Neural cell (in vitro differentiated cells): ENCODE measurements around the gene AQP2. TPM values are rescaled to one million over a fixed set of nuclear protein-coding genes. Genes with fewer than 3 reads are reported as not detected.

Source experiments
- H2AFZ ChIP-seq: fragments of 200-600, 300-800 bp; sonication (generic), shearing (Covaris generic); 2 replicates; pipeline ENCODE4 v1.6.0; 2014; ENCODE audit warnings: low read depth, mild to moderate bottlenecking, antibody characterized with exemption, low read length, moderate library complexity
- H3F3A ChIP-seq: fragments of 200-600 bp; shearing (Covaris generic); 2 replicates; pipeline ENCODE4 v1.6.1; 2016; ENCODE audit warnings: mild to moderate bottlenecking, moderate library complexity, mixed read lengths, antibody characterized with exemption, low read length; ENCODE audit not compliant: insufficient read depth, poor library complexity, severe bottlenecking
- H3K27ac ChIP-seq: fragments of 200-600, 300-800 bp; sonication (generic), shearing (Covaris generic); 2 replicates; pipeline ENCODE4 v1.5.1; 2014; ENCODE audit warnings: mild to moderate bottlenecking, low read length, moderate library complexity
- H3K27me3 ChIP-seq: fragments of 300-800, 200-600 bp; sonication (generic), shearing (Covaris generic); 2 replicates; pipeline ENCODE4 v1.6.0; 2014; ENCODE audit warnings: mild to moderate bottlenecking, low read depth, low read length, moderate library complexity; ENCODE audit not compliant: insufficient read depth
- H3K36me3 ChIP-seq: fragments of 300-800, 200-600 bp; sonication (generic), shearing (Covaris generic); 2 replicates; pipeline ENCODE4 v1.5.1; 2014; ENCODE audit warnings: mild to moderate bottlenecking, antibody characterized with exemption, low read length, moderate library complexity; ENCODE audit not compliant: insufficient read depth
- H3K4me2 ChIP-seq: fragments of 300-800, 200-600 bp; sonication (generic), shearing (Covaris generic); 2 replicates; pipeline ENCODE4 v1.6.0; 2014; ENCODE audit warnings: mild to moderate bottlenecking, low read length
- H3K4me3 ChIP-seq: fragments of 300-800, 200-600 bp; sonication (generic), shearing (Covaris generic); 2 replicates; pipeline ENCODE4 v1.5.1; 2014; ENCODE audit warnings: mild to moderate bottlenecking, low read length, moderate library complexity
- H3K79me2 ChIP-seq: fragments of 200-600 bp; shearing (Covaris generic); replicated peaks from 2 replicates; pipeline ENCODE4 v1.6.0; 2014; ENCODE audit warnings: mild to moderate bottlenecking, low read length, moderate library complexity; ENCODE audit not compliant: insufficient read depth
- H3K9ac ChIP-seq: fragments of 300-800, 200-600 bp; sonication (generic), shearing (Covaris generic); 2 replicates; pipeline ENCODE4 v1.6.1; 2016; ENCODE audit warnings: mild to moderate bottlenecking, low read length, mixed read lengths
- H3K9me2 ChIP-seq: fragments of 200-600 bp; shearing (Covaris generic); 2 replicates; pipeline ENCODE4 v1.6.1; 2016; ENCODE audit warnings: mild to moderate bottlenecking, low read length, mixed read lengths; ENCODE audit not compliant: insufficient read depth
- H3K9me3 ChIP-seq: fragments of 200-600, 300-800 bp; sonication (generic), shearing (Covaris generic); 2 replicates; pipeline ENCODE4 v1.6.1; 2016; ENCODE audit warnings: mild to moderate bottlenecking, mixed run types, low read length, moderate library complexity, mixed read lengths
- H4K20me1 ChIP-seq: fragments of 200-600 bp; shearing (Covaris generic); 2 replicates; pipeline ENCODE4 v1.6.1; 2016; ENCODE audit warnings: mild to moderate bottlenecking, mixed run types; ENCODE audit not compliant: insufficient read depth
- CTCF ChIP-seq: fragments of 450-650 bp; IDR thresholded peaks from 2 replicates; pipeline ENCODE4 v1.5.1; 2014; ENCODE audit warnings: antibody characterized with exemption, mild to moderate bottlenecking, moderate library complexity; ENCODE audit not compliant: poor library complexity, severe bottlenecking
- EP300 ChIP-seq: fragments of 450-650 bp; conservative IDR thresholded peaks from 2 replicates; pipeline ENCODE4 v1.6.1; 2014; ENCODE audit warnings: antibody characterized with exemption, mild to moderate bottlenecking, moderate library complexity; ENCODE audit not compliant: poor library complexity, severe bottlenecking
- EZH2 ChIP-seq: fragments of 200-600, 300-800 bp; shearing (Covaris generic), sonication (generic); IDR thresholded peaks from 2 replicates; pipeline ENCODE4 v1.6.1; 2014; ENCODE audit warnings: antibody characterized with exemption, low read length, borderline replicate concordance, mild to moderate bottlenecking; ENCODE audit not compliant: insufficient read depth, poor library complexity, severe bottlenecking
- POLR2AphosphoS5 ChIP-seq: IDR thresholded peaks from 2 replicates; pipeline ENCODE4 v1.6.1; 2012
- RAD21 ChIP-seq: fragments of 450-650 bp; conservative IDR thresholded peaks from 2 replicates; pipeline ENCODE4 v1.6.1; 2014; ENCODE audit warnings: antibody characterized with exemption, mild to moderate bottlenecking, moderate library complexity
- REST ChIP-seq: IDR thresholded peaks from 2 replicates; pipeline ENCODE4 v1.6.1; 2012; ENCODE audit warnings: borderline replicate concordance
- SMC3 ChIP-seq: fragments of 450-650 bp; conservative IDR thresholded peaks from 2 replicates; pipeline ENCODE4 v1.6.1; 2014; ENCODE audit warnings: antibody characterized with exemption, mild to moderate bottlenecking, moderate library complexity; ENCODE audit not compliant: poor library complexity
- polyA plus RNA-seq: library from polyadenylated mRNA; depleted of rRNA; stranded (reverse); fragments of >200 nt; gene quantifications from 2 replicates; pipeline ENCODE4 v1.2.3, GENCODE V29; 2014

The AQP2 gene
- polyA plus RNA-seq, 1 donor from 2014 or later, result not detected

GRCh38 chr12:49932533-49933130, 17.9 kb upstream of the AQP2 start:
- Histone ChIP-seq H3K36me3 (no peaks in the 10 kb centered on the region), H3K27me3 (no peaks in the 10 kb centered on the region), H3K4me3 (no peak overlapping the region), H3K79me2 (no peaks in the 10 kb centered on the region), H3K9me2 (no peaks in the 10 kb centered on the region), H3K27ac (no peak overlapping the region), H2AFZ (no peak overlapping the region), H4K20me1 (no peaks in the 10 kb centered on the region), H3K4me2 (no peak overlapping the region), H3K9me3 (no peaks in the 10 kb centered on the region), H3K9ac (no peak overlapping the region), H3F3A (no peaks in the 10 kb centered on the region)
- TF ChIP-seq CTCF, result no peak

GRCh38 chr12:49933796-49934195, 16.7 kb upstream of the AQP2 start:
- H3K9me2 ChIP-seq, result no peaks in the 10 kb centered on the region
- no peak overlapping the region for H3K4me2 ChIP-seq
- no peaks in the 10 kb centered on the region for H3K79me2 ChIP-seq
- H2AFZ ChIP-seq, result no peak overlapping the region
- H3K36me3 ChIP-seq, result no peaks in the 10 kb centered on the region
- no peak overlapping the region for H3K4me3 ChIP-seq
- no peaks in the 10 kb centered on the region for H3F3A ChIP-seq
- no peaks in the 10 kb centered on the region for H3K9me3 ChIP-seq
- no peak overlapping the region for H3K27ac ChIP-seq
- no peak for TF ChIP-seq EP300
- no peak for TF ChIP-seq CTCF
- TF ChIP-seq EZH2, result no peak
- TF ChIP-seq RAD21, result no peak
- TF ChIP-seq SMC3, result no peak
- no peak for TF ChIP-seq REST
- no peak for TF ChIP-seq POLR2AphosphoS5
- no peaks in the 10 kb centered on the region for H4K20me1 ChIP-seq
- no peaks in the 10 kb centered on the region for H3K27me3 ChIP-seq
- H3K9ac ChIP-seq, result no peak overlapping the region
